OCI-LY7 (cell line): Measurements from ENCODE around the gene TJP2. TPM values are rescaled to one million over a fixed set of nuclear protein-coding genes. Genes with fewer than 3 reads are reported as not detected.

Experiments
- BruUV-seq: library from RNA; stranded (reverse); fragments of 400-500 nt; replicated peaks from 2 replicates; lab custom pipeline; 2021; lab: Mats Ljungman, UMichigan
- CTCF ChIA-PET: fragments of 300-600 bp; sonication (Branson Sonifier 250); formaldehyde crosslinking; loops from one replicate; lab custom pipeline; 2022; ENCODE audit warnings: antibody characterized with exemption; ENCODE audit not compliant: unreplicated experiment; lab: Charles Lee
- POLR2A ChIA-PET: fragments of 300-600 bp; sonication (Branson Sonifier 250); formaldehyde crosslinking; loops from one replicate; lab custom pipeline; 2022; ENCODE audit warnings: antibody characterized with exemption; lab: Charles Lee
- DNase-seq: peaks from one replicate; pipeline ENCODE4 v3.0.0-alpha.2; 2015; ENCODE audit warnings: low spot score
- H2AFZ ChIP-seq: fragments of 200-600 bp; sonication (generic), shearing (Covaris generic); 2 replicates; pipeline ENCODE4 v1.6.1; 2014; ENCODE audit warnings: mild to moderate bottlenecking, antibody characterized with exemption, low read length, moderate library complexity
- H3K27ac ChIP-seq: fragments of 200-600 bp; sonication (generic); 2 replicates; pipeline ENCODE4 v1.5.1; 2014; ENCODE audit warnings: mixed run types, low read depth, mild to moderate bottlenecking, moderate library complexity, low read length, inconsistent platforms; ENCODE audit not compliant: poor library complexity, severe bottlenecking
- H3K36me3 ChIP-seq: fragments of 200-600 bp; sonication (generic); 2 replicates; pipeline ENCODE4 v1.6.1; 2014; ENCODE audit warnings: mild to moderate bottlenecking, antibody characterized with exemption, low read length, moderate library complexity, mixed read lengths; ENCODE audit not compliant: insufficient read depth
- H3K4me1 ChIP-seq: fragments of 200-600 bp; sonication (generic); 2 replicates; pipeline ENCODE4 v1.5.1; 2014; ENCODE audit warnings: mild to moderate bottlenecking, low read length; ENCODE audit not compliant: insufficient read depth, poor library complexity, severe bottlenecking
- H3K4me2 ChIP-seq: fragments of 200-600 bp; sonication (generic); 2 replicates; pipeline ENCODE4 v1.6.1; 2014; ENCODE audit warnings: mild to moderate bottlenecking, low read length
- H3K4me3 ChIP-seq: fragments of 200-600 bp; sonication (generic); 2 replicates; pipeline ENCODE4 v1.5.1; 2014; ENCODE audit warnings: mild to moderate bottlenecking, low read depth, low read length; ENCODE audit not compliant: poor library complexity, severe bottlenecking
- H3K79me2 ChIP-seq: fragments of 200-600 bp; sonication (generic); 2 replicates; pipeline ENCODE4 v1.6.1; 2016; ENCODE audit warnings: low read depth, mild to moderate bottlenecking, low read length, moderate library complexity, mixed read lengths; ENCODE audit not compliant: insufficient read depth
- H3K9me2 ChIP-seq: fragments of 200-600 bp; sonication (generic); 2 replicates; pipeline ENCODE4 v1.6.1; 2016; ENCODE audit warnings: mild to moderate bottlenecking, low read length, mixed read lengths; ENCODE audit not compliant: insufficient read depth
- H3K9me3 ChIP-seq: fragments of 200-600 bp; sonication (generic); 2 replicates; pipeline ENCODE4 v1.6.1; 2014; ENCODE audit warnings: mild to moderate bottlenecking, mixed run types, low read length, mixed read lengths
- H4K20me1 ChIP-seq: fragments of 200-600 bp; sonication (generic); 2 replicates; pipeline ENCODE4 v1.6.1; 2014; ENCODE audit warnings: mild to moderate bottlenecking, antibody characterized with exemption, low read length, moderate library complexity, mixed read lengths; ENCODE audit not compliant: insufficient read depth
- EZH2phosphoT487 ChIP-seq: fragments of 200-600 bp; sonication (generic); IDR thresholded peaks from 2 replicates; pipeline ENCODE4 v1.6.1; 2018; ENCODE audit warnings: low read depth, borderline replicate concordance, mild to moderate bottlenecking, mixed run types, antibody characterized with exemption, low read length, moderate library complexity, mixed read lengths
- intact Hi-C: fragments of 100-400 bp; cut with micrococcal nuclease; formaldehyde crosslinking; loops from one replicate; pipeline ENCODE4 v1.10.0; 2022; ENCODE audit not compliant: unreplicated experiment
- total RNA-seq, 2 experiments: library from RNA; depleted of rRNA in 1 of 2; stranded (reverse); fragments of >200 nt in 1 of 2; shearing (Covaris generic) in 1 of 2; gene quantifications; 2 replicates each; pipeline ENCODE4 v1.2.3, GENCODE V29; 2014 to 2022
- TF ChIP-seq, protein P1 (sequence below): fragments of 200-600 bp; sonication (generic); conservative IDR thresholded peaks from 2 replicates; pipeline ENCODE4 v1.5.1; 2014; ENCODE audit warnings: mild to moderate bottlenecking, antibody characterized with exemption, low read length, moderate library complexity, mixed read lengths

TJP2 gene
- total RNA-seq, 2 experiments from 2014 or later = 15.1 to 18.0 TPM

GRCh38 chr9:69173497-69173890, 583 bp upstream of the TJP2 start:
- H2AFZ ChIP-seq = peak overlapping the region; percentile 46
- intact Hi-C loops = loop anchor here (5.0 kb wide), 1 partner anchor 51 kb away; no protein-coding TSS in a partner anchor

DNA sequence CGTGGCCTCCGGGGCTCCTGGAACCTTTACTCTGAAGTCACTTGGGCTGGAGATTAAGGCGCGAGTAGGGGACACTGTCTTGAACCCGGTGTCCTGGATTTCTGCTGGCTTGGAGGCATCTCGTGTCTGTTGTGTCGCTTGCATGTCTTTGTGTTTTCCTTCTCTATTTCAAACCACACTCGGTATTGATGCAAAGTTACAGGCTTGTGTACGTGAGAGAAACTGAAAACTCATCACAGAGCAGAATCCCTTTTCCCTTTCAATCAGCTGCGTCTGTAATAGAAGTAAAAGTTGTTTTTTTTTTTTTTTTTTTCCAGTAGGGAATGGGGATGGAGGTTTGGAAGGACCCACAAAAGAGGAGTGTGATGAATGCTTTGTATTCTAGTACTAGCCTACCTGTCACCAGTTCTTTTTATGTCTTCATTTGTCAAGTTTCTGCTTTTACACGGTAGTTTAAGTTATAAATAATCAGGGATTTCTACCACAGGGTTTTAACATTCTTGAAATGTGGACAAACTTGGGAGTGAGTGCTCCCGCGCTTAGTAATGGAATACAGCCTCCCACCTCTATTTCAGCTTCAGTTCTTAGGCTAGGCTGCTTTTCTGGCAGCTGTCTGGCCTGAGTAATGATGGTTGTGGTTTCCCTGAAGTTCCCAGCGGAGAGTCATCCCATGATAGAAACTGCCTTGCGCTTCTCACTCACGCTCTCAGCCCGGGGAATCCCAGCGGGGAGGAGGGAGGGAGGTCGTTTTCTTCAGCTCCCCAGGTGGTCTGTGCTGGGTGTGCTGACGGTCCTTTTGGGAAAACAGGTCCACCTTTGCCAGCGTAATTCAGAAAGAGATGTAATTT, 763 bp downstream of the TJP2 start:
- H3K79me2 ChIP-seq = no peaks in the 10 kb centered on the region
- BruUV-seq = no TSS peak

More at GRCh38 chr9:69173497-69173890, 583 bp upstream of the TJP2 start:
- H3K4me1 ChIP-seq = peaks cover 28% of the 10 kb centered on the region
- ChIA-PET CTCF (no interaction called here), POLR2A (no interaction called here)
- H3K4me3 ChIP-seq = peak overlapping the region; percentile 72
- H3K27ac ChIP-seq = no peak overlapping the region
- H4K20me1 ChIP-seq = no peaks in the 10 kb centered on the region
- no peaks in the 10 kb centered on the region for H3K9me3 ChIP-seq
- no peaks in the 10 kb centered on the region for H3K9me2 ChIP-seq
- 0 out of 2 replicates have a peak, but pooled peaks have one; percentile 61 for TF ChIP-seq EZH2phosphoT487
- TF ChIP-seq, protein P1, sequence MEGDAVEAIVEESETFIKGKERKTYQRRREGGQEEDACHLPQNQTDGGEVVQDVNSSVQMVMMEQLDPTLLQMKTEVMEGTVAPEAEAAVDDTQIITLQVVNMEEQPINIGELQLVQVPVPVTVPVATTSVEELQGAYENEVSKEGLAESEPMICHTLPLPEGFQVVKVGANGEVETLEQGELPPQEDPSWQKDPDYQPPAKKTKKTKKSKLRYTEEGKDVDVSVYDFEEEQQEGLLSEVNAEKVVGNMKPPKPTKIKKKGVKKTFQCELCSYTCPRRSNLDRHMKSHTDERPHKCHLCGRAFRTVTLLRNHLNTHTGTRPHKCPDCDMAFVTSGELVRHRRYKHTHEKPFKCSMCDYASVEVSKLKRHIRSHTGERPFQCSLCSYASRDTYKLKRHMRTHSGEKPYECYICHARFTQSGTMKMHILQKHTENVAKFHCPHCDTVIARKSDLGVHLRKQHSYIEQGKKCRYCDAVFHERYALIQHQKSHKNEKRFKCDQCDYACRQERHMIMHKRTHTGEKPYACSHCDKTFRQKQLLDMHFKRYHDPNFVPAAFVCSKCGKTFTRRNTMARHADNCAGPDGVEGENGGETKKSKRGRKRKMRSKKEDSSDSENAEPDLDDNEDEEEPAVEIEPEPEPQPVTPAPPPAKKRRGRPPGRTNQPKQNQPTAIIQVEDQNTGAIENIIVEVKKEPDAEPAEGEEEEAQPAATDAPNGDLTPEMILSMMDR = no peak
- DNase-seq = no peak
- H3K4me2 ChIP-seq = peak overlapping the region; percentile 76
- BruUV-seq = no TSS peak
- H3K79me2 ChIP-seq = no peaks in the 10 kb centered on the region
- no peaks in the 10 kb centered on the region for H3K36me3 ChIP-seq

More for the DNA sequence above, 763 bp downstream of the TJP2 start:
- H3K4me3 ChIP-seq = peak overlapping the region; percentile 72
- H3K4me1 ChIP-seq = peaks cover 23% of the 10 kb centered on the region
- H3K9me3 ChIP-seq = no peaks in the 10 kb centered on the region
- peak overlapping the region; percentile 46; the same call in 1 of the 2 replicates for H2AFZ ChIP-seq
- no peaks in the 10 kb centered on the region for H4K20me1 ChIP-seq
- TF ChIP-seq, protein P1 = no peak
- TF ChIP-seq EZH2phosphoT487 = no peak
- peak; percentile 18 for DNase-seq
- intact Hi-C loops = loop anchor here (5.0 kb wide), 1 partner anchor 53 kb away; no protein-coding TSS in a partner anchor
- no peak overlapping the region for H3K27ac ChIP-seq
- POLR2A ChIA-PET = interaction anchor here (1.2 to 2.9 kb wide), 3 partner anchors 10 to 15 kb away, joined by 3 to 11 read pairs (median 6); no protein-coding TSS in a partner anchor
- peak overlapping the region; percentile 76 for H3K4me2 ChIP-seq
- H3K9me2 ChIP-seq = no peaks in the 10 kb centered on the region
- H3K36me3 ChIP-seq = no peaks in the 10 kb centered on the region
- CTCF ChIA-PET = interaction anchor here (1.0 kb wide), 1 partner anchor 15 kb away, joined by 3 read pairs; no protein-coding TSS in a partner anchor
